Mucosa of stomach (tissue), 1 donor: ENCODE measurements around the gene FMN2.

Experiments
- H3K27me3 ChIP-seq: one replicate; pipeline ENCODE4 v1.7.0; 2013; ENCODE audit warnings: mild to moderate bottlenecking, low read length; ENCODE audit not compliant: control insufficient read depth, insufficient read depth
- H3K36me3 ChIP-seq: one replicate; pipeline ENCODE4 v1.7.0; 2013; ENCODE audit warnings: low read length; ENCODE audit not compliant: control insufficient read depth, insufficient read depth
- H3K4me1 ChIP-seq: one replicate; pipeline ENCODE4 v1.7.0; 2013; ENCODE audit warnings: mild to moderate bottlenecking, low read length; ENCODE audit not compliant: control insufficient read depth, insufficient read depth
- H3K4me3 ChIP-seq: one replicate; pipeline ENCODE4 v1.7.0; 2013; ENCODE audit warnings: low read length
- H3K9ac ChIP-seq: one replicate; pipeline ENCODE4 v1.7.0; 2013; ENCODE audit warnings: mild to moderate bottlenecking, low read length, moderate library complexity
- H3K9me3 ChIP-seq: one replicate; pipeline ENCODE4 v1.7.0; 2013; ENCODE audit warnings: mild to moderate bottlenecking, low read length, moderate library complexity; ENCODE audit not compliant: control insufficient read depth
- donor health status: Pancreatic carcinoma.

Gene FMN2

GRCh38 chr1:240363914-240364313, 272.2 kb downstream of the FMN2 start:
- Histone ChIP-seq H3K36me3 (no peaks in the 10 kb centered on the region), H3K9ac (no peak overlapping the region), H3K9me3 (no peaks in the 10 kb centered on the region), H3K4me3 (no peak overlapping the region), H3K4me1 (no peaks in the 10 kb centered on the region), H3K27me3 (no peaks in the 10 kb centered on the region)

- Histone ChIP-seq H3K27me3 (no peaks in the 10 kb centered on the region), H3K36me3 (no peaks in the 10 kb centered on the region), H3K4me3 (no peak overlapping the region), H3K9me3 (no peaks in the 10 kb centered on the region), H3K9ac (no peak overlapping the region), H3K4me1 (no peaks in the 10 kb centered on the region)
Observed at GRCh38 chr1:240366636-240367035, 275.0 kb downstream of the FMN2 start.

GRCh38 chr1:240385551-240385950, 293.9 kb downstream of the FMN2 start:
- H3K9me3 ChIP-seq = no peaks in the 10 kb centered on the region
- no peak overlapping the region for H3K4me3 ChIP-seq
- H3K36me3 ChIP-seq = no peaks in the 10 kb centered on the region
- H3K9ac ChIP-seq = no peak overlapping the region
- no peaks in the 10 kb centered on the region for H3K4me1 ChIP-seq
- H3K27me3 ChIP-seq = no peaks in the 10 kb centered on the region

GRCh38 chr1:240385985-240386978, 294.6 kb downstream of the FMN2 start:
- Histone ChIP-seq H3K27me3 (no peaks in the 10 kb centered on the region), H3K4me1 (no peaks in the 10 kb centered on the region), H3K36me3 (no peaks in the 10 kb centered on the region), H3K9me3 (no peaks in the 10 kb centered on the region), H3K9ac (no peak overlapping the region), H3K4me3 (no peak overlapping the region)

DNA sequence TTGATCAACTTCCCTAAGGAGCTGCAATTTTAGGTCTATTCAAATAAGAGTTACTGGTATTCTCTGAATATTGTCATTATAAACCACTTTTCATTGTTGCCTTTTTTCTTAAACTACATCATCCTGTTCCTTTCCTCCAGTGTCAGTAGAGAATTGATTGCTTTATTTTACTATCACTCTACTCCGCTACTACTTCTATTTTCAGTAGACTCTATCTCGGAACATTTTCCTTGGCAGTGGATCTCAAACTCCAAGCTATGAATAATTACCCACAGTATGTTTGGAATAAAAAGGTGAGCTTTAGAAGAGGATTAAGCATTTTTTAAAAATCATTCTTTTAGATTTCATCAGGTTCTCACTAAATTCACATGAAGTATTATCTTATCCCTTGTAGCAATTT, 295.4 kb downstream of the FMN2 start:
- no peaks in the 10 kb centered on the region for H3K4me1 ChIP-seq
- H3K36me3 ChIP-seq = no peaks in the 10 kb centered on the region
- H3K9me3 ChIP-seq = no peaks in the 10 kb centered on the region
- H3K27me3 ChIP-seq = no peaks in the 10 kb centered on the region
- H3K9ac ChIP-seq = no peak overlapping the region
- H3K4me3 ChIP-seq = no peak overlapping the region

DNA sequence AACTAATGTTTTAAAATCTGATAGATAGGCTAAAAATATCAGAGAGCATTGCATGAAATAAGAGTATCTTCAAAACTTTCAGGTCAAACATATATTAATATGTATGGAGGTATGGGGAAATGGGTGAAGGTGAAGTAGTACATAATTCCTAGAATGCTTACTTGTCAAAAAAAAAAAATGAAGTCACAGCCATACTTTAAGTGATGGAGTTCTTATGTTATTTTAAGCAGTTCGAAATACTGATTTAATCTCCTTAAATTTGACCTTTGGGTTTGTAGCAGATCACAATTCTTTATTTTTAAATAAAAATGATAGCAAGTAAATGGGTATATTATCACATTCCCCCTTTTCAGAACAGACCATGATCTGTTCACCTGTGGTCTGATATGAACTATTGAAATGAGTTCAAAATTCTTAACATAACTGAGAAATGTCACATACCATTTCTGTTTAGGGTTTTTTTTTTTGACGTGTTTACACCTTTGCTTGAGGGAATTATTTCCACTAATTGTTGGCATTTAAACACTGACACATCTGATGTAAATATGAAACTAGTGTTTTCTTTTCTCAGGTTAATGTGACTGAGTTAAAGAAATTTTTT, 300.1 kb downstream of the FMN2 start:
- Histone ChIP-seq H3K4me1 (no peaks in the 10 kb centered on the region), H3K27me3 (no peaks in the 10 kb centered on the region), H3K9ac (no peak overlapping the region), H3K36me3 (no peaks in the 10 kb centered on the region), H3K4me3 (no peak overlapping the region), H3K9me3 (no peaks in the 10 kb centered on the region)

DNA sequence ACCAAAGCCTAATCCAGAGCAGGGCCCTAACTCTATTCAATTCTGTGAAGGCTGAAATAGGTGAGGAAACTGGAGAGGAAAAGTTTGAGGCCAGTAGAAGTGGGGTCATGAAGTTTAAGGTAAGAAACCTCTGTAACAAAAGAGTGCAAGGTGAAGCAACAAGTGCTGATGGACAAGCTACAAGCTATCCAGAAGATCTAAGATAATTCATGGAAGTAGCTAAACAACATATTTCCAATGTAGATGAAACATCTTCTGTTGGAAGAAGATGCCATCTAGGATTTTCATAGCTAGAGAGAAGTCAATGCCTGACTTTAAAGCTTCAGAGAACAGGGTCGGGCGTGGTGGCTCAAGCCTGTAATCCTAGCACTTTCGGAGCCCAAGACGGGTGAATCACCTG, 302.7 kb downstream of the FMN2 start:
- Histone ChIP-seq H3K4me3 (no peak overlapping the region), H3K27me3 (no peaks in the 10 kb centered on the region), H3K36me3 (no peaks in the 10 kb centered on the region), H3K9ac (no peak overlapping the region), H3K4me1 (no peaks in the 10 kb centered on the region), H3K9me3 (no peaks in the 10 kb centered on the region)

DNA sequence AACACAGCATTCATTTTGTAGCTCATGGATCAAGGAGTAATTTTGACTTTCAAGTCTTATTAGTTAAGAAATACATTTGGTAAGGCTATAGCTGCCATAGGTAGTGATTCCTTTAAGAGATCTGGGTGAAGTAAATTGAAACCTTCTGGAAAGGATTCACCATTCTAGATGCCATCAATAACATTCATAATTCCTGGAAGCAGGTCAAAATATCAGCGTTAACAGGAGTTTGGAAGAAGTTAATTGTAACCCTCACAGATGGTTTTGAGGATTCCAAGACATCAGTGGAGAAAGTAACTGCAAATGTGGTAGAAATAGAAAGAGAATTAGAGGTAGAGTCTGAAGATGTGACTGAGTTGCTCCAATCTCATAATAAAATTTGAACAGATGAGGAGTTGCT, 303.7 kb downstream of the FMN2 start:
- Histone ChIP-seq H3K27me3 (no peaks in the 10 kb centered on the region), H3K4me3 (no peak overlapping the region), H3K9ac (no peak overlapping the region), H3K36me3 (no peaks in the 10 kb centered on the region), H3K4me1 (no peaks in the 10 kb centered on the region), H3K9me3 (no peaks in the 10 kb centered on the region)

- H3K9me3 ChIP-seq = no peaks in the 10 kb centered on the region
- no peak overlapping the region for H3K9ac ChIP-seq
- H3K4me1 ChIP-seq = no peaks in the 10 kb centered on the region
- no peaks in the 10 kb centered on the region for H3K27me3 ChIP-seq
- no peak overlapping the region for H3K4me3 ChIP-seq
- no peaks in the 10 kb centered on the region for H3K36me3 ChIP-seq
Observed at GRCh38 chr1:240399381-240399780, 307.7 kb downstream of the FMN2 start.

- Histone ChIP-seq H3K9me3 (no peaks in the 10 kb centered on the region), H3K4me3 (no peak overlapping the region), H3K4me1 (no peaks in the 10 kb centered on the region), H3K36me3 (no peaks in the 10 kb centered on the region), H3K9ac (no peak overlapping the region), H3K27me3 (no peaks in the 10 kb centered on the region)
Observed at GRCh38 chr1:240401731-240402130, 310.0 kb downstream of the FMN2 start.

DNA sequence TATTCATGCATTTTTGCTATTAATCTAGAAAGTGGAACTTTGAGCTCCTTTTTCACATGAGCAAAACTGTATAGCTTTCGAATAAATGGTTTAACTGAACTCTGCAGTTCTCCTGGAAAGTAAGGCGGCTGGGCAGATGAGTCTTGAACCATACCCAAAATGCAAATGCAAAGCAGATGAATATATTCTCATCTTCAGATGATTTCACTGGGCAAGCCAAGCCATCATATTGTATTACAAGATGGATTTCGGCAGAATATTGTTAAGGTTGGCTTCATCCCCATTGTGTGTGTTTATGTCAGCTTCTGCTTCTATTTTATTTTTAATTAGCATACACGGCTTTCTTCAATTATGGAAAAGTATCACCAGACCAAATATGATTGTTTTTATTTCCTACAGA, 310.6 kb downstream of the FMN2 start:
- no peak overlapping the region for H3K9ac ChIP-seq

DNA sequence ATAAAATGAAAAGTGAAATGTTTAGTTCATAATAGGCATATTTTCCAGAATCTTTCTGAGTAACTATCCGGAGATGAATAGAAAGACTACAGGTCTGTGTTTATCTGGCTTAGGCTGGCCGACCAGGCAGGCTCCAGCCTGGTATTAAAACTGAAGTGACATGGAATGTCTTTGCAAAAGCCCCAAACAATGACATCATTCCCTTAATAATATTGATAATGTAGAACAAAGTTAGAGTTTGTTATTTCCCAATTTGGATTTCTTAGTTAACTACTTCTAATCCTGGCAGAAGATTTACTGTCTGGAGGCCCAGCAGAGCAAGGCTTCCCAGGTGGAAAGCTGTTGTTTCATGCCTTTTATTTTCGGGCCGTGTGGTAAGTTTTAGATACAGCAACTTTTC, 312.6 kb downstream of the FMN2 start:
- Histone ChIP-seq H3K36me3 (no peaks in the 10 kb centered on the region), H3K4me3 (no peak overlapping the region), H3K4me1 (no peaks in the 10 kb centered on the region), H3K9ac (no peak overlapping the region), H3K9me3 (no peaks in the 10 kb centered on the region), H3K27me3 (no peaks in the 10 kb centered on the region)

More for the DNA sequence above, 310.6 kb downstream of the FMN2 start:
- Histone ChIP-seq H3K9me3 (no peaks in the 10 kb centered on the region), H3K27me3 (no peaks in the 10 kb centered on the region), H3K36me3 (no peaks in the 10 kb centered on the region), H3K4me1 (no peaks in the 10 kb centered on the region), H3K4me3 (no peak overlapping the region)
